ENCODE data around the gene PYDC1. TPM values are rescaled to one million over a fixed set of nuclear protein-coding genes. Genes with fewer than 3 reads are reported as not detected.
A peak's percentile ranks its signal among the peaks of the same experiment; 100 is the strongest.

PYDC1 gene
- total RNA-seq, 1 donor from 2014 or later = not detected

DNA sequence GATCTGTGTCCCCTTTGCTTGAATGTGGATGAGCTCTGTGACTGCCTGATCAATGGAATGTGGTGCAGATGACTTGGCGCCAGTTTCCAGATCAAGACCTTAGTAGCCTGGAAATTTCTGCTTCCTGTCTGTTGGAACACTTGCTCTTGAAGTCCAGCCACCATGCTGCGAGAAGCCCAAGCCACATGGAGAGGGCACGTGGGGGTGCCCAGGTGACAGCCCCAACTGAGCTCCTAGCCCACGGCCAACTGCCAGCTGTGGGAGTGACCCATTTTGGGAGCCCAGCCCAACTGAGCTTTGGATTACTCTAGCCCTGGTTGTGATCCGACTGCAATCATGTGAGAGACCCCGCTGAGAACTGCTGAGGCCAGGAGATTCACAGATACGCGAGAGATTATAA lies 39.5 kb upstream of the PYDC1 start:
- TF ChIP-seq, protein P1, sequence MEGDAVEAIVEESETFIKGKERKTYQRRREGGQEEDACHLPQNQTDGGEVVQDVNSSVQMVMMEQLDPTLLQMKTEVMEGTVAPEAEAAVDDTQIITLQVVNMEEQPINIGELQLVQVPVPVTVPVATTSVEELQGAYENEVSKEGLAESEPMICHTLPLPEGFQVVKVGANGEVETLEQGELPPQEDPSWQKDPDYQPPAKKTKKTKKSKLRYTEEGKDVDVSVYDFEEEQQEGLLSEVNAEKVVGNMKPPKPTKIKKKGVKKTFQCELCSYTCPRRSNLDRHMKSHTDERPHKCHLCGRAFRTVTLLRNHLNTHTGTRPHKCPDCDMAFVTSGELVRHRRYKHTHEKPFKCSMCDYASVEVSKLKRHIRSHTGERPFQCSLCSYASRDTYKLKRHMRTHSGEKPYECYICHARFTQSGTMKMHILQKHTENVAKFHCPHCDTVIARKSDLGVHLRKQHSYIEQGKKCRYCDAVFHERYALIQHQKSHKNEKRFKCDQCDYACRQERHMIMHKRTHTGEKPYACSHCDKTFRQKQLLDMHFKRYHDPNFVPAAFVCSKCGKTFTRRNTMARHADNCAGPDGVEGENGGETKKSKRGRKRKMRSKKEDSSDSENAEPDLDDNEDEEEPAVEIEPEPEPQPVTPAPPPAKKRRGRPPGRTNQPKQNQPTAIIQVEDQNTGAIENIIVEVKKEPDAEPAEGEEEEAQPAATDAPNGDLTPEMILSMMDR (IDR thresholded peaks at IDR 0.05; ENCODE audit: unreplicated experiment) = no peak
- Mint-ChIP-seq H3K9me3 (ENCODE audit: low read depth) (no peaks in the 10 kb centered on the region), H3K4me3 (ENCODE audit: low read depth) (no peak overlapping the region), H3K36me3 (ENCODE audit: insufficient read depth) (no peaks in the 10 kb centered on the region), H3K27ac (no peak overlapping the region), H3K4me1 (ENCODE audit: low read depth) (no peaks in the 10 kb centered on the region), H3K27me3 (peaks cover 16% of the 10 kb centered on the region)
- no peak for DNase-seq (ENCODE audit: low spot score, unreplicated experiment)

DNA sequence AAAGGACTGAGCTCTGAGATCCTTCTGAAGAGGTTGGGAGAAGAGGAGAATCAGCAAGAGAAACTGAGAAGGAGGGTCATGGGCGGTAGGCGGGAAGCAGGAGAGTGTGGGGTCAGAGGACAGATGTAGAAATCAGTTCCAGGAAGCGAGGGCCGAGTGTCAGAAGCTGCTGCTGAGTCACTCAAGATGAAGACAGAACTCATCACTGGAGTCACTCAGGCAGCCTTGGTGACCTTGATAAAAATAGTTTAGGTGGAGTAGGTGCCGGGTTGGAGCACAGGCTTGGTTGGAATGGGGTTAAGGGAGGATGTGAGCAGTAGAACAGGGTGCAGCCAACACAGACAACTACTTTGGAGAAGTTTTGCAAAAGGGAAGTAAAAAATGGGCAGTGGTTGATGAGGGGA lies 36.7 kb upstream of the PYDC1 start:
- H3K36me3 Mint-ChIP-seq (ENCODE audit: insufficient read depth) = no peaks in the 10 kb centered on the region
- TF ChIP-seq, protein P1 (IDR thresholded peaks at IDR 0.05; ENCODE audit: unreplicated experiment) = no peak
- no peaks in the 10 kb centered on the region for H3K9me3 Mint-ChIP-seq (ENCODE audit: low read depth)

DNA sequence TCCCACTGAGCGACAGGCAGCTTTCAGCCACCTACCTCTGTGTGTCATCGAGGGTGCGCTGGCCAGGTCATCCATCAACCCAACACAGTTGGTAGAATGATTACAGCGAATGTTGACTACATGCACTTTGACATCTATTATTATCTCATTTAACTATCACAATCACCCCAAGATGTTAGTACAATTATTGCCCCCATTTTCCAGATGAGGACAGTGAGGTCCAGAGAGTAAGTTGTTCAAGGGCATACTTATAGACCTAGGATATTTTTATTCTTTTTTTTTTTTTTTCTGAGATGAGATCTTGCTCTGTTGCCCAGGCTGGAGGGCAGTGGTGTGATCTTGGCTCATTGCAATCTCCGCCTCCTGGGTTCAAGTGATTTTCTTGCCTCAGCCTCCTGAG lies 34.5 kb upstream of the PYDC1 start:
- DNase-seq (ENCODE audit: low spot score, unreplicated experiment) = no peak
- peak overlapping the region; percentile 24 for H3K27ac Mint-ChIP-seq
- H3K4me3 Mint-ChIP-seq (ENCODE audit: low read depth) = no peak overlapping the region
- TF ChIP-seq, protein P1 (IDR thresholded peaks at IDR 0.05; ENCODE audit: unreplicated experiment) = no peak
- H3K27me3 Mint-ChIP-seq = peaks cover 16% of the 10 kb centered on the region
- no peaks in the 10 kb centered on the region for H3K36me3 Mint-ChIP-seq (ENCODE audit: insufficient read depth)
- H3K9me3 Mint-ChIP-seq (ENCODE audit: low read depth) = no peaks in the 10 kb centered on the region
- H3K4me1 Mint-ChIP-seq (ENCODE audit: low read depth) = no peaks in the 10 kb centered on the region

More for the DNA sequence above, 36.7 kb upstream of the PYDC1 start:
- no peak overlapping the region for H3K27ac Mint-ChIP-seq
- no peak overlapping the region for H3K4me3 Mint-ChIP-seq (ENCODE audit: low read depth)
- no peak for DNase-seq (ENCODE audit: low spot score, unreplicated experiment)
- peaks cover 16% of the 10 kb centered on the region for H3K27me3 Mint-ChIP-seq
- H3K4me1 Mint-ChIP-seq (ENCODE audit: low read depth) = no peaks in the 10 kb centered on the region

DNA sequence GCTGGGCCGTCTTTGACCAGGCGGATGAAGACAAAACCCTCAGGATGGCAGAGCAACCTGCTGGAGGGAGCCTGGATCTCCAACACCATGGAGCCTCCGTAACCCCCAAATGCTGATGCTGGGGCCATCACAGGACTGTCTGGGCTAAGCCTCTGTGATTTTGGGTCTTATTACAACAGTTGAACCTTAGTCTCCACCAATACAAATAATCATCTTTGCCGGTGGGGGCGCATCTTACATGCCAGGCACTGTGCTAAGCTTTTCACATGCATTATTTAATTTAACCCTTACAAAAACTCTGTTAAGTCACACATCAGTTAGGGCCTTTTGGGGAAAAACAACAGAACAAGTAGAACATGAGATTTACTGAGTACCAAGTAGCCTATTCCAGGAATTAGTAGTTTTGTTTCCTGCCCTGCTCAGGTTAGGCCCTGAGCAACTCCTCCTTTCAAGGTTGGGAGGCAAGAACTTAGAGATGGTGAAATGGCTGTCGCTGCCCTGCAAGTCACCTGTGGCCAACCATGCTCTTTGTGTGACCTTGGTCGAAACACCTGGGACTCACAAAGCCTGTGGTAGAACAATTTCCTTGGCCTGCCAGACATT lies 33.9 kb upstream of the PYDC1 start:
- H3K4me1 Mint-ChIP-seq (ENCODE audit: low read depth) = no peaks in the 10 kb centered on the region
- H3K9me3 Mint-ChIP-seq (ENCODE audit: low read depth) = no peaks in the 10 kb centered on the region
- H3K27me3 Mint-ChIP-seq = peaks cover 17% of the 10 kb centered on the region
- no peak overlapping the region for H3K27ac Mint-ChIP-seq
- H3K4me3 Mint-ChIP-seq (ENCODE audit: low read depth) = no peak overlapping the region
- DNase-seq (ENCODE audit: low spot score, unreplicated experiment) = no peak
- TF ChIP-seq, protein P1 (IDR thresholded peaks at IDR 0.05; ENCODE audit: unreplicated experiment) = no peak
- no peaks in the 10 kb centered on the region for H3K36me3 Mint-ChIP-seq (ENCODE audit: insufficient read depth)

DNA sequence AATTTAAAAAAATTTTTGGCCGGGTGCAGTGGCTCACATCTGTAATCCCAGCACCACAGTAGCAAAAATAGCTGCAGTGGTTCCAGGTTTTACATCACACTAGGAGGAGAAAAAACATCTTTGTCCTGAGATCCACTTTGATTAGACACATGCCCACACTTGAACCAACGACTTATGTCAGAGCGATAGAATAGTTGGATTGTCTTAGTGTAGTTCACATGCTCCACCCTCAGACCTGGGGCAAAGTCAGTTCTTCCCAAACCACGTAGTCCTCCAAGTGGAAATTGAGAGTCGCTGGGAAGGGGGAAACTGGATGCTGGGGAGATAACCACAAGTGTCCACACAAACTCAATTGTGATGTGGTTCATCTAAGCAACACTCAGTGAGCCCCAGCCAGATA lies 31.4 kb upstream of the PYDC1 start:
- no peak overlapping the region for H3K4me3 Mint-ChIP-seq (ENCODE audit: low read depth)

More for the DNA sequence above, 31.4 kb upstream of the PYDC1 start:
- DNase-seq (ENCODE audit: low spot score, unreplicated experiment) = no peak
- Mint-ChIP-seq H3K4me1 (ENCODE audit: low read depth) (no peaks in the 10 kb centered on the region), H3K36me3 (ENCODE audit: insufficient read depth) (no peaks in the 10 kb centered on the region), H3K9me3 (ENCODE audit: low read depth) (peaks cover 3% of the 10 kb centered on the region), H3K27ac (no peak overlapping the region), H3K27me3 (peaks cover 17% of the 10 kb centered on the region)
- TF ChIP-seq, protein P1 (IDR thresholded peaks at IDR 0.05; ENCODE audit: unreplicated experiment) = no peak
